ENCODE measurements around the gene GPATCH1.
A peak's percentile ranks its signal among the peaks of the same experiment; 100 is the strongest.

GPATCH1 gene

DNA sequence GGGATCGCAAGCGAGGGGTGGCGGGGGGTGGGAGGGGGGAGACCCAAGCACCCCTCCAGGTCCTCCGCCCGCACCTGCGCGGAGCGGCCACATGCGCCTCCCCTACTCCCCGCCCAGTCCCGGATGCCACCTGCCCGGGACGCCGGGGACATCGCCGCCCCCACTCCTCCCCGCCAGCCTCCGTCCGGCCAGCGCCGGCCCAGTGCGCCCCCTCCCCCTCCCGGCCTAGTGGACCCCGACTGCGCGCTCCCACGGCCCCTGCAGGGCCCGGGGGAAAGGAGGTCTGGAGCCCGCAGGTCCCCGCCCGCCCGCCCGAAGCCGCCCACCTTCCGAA is 16.6 kb upstream of the GPATCH1 start:
- DNase-seq (ENCODE audit: low spot score) = peak; percentile 30

DNA sequence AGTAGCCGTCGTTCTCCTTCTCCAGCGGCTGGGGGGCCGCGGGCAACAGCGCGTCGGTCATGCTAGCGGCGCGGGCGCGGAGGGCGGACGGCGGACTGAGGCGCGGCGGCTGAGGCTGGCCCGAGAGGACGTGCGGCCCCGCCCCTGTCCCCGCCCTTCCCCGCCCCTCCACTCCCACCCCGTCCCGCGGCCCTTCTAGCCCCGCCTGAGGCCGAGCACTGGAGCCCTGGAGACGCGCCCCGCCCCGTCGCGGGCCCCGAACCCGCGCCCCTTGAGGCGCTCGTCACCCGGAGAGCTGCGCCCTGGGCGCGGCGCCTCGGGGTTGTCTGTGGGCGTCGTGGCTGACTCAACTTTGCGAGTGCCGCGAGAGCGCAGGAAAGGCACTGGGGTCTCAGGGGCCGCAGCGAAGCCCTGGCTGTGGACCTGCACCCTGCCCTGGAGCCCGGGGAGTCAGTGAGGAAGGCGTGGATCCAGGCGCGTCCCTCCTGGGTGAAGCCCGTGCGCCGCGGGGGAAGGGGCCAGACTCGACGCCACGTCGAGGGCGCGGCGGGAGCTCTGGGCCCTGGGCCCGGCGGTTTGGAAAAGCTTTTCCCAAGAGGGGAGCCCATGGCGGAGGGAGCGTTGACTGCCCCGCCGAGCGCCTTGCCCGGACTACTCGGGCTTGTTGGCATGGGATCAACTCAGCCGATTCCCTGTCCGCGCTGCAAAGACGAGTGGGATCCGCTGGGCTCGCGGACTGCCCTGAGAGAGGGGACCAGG is 16.0 kb upstream of the GPATCH1 start, which contains the start of gene RHPN2:
Gene RHPN2 (minus strand): TSS at position 97 of the 759 bp plus-strand sequence. CDS start 36 bp downstream, at position 61.
- peak; percentile 96 for DNase-seq (ENCODE audit: low spot score)

DNA sequence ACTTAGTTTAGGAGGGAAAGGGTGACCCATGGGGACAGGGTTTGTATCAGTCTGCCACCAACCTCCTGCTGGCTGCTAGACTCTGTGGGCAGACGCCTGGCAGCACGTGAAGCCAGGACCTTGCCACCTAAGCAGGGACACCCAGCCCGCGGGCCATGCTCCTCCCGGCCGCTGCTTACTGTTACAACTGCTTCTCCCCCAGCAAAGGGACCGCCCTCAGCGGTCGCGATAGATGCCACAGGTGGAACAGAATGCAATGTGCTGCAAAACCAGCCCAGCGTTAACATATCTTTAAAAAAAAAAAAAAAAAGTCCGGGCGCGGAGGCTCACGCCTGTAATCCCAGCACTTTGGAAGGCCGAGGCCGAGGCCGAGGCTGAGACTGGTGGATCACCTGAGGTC is 14.4 kb upstream of the GPATCH1 start:
- DNase-seq (ENCODE audit: low spot score) = no peak

DNA sequence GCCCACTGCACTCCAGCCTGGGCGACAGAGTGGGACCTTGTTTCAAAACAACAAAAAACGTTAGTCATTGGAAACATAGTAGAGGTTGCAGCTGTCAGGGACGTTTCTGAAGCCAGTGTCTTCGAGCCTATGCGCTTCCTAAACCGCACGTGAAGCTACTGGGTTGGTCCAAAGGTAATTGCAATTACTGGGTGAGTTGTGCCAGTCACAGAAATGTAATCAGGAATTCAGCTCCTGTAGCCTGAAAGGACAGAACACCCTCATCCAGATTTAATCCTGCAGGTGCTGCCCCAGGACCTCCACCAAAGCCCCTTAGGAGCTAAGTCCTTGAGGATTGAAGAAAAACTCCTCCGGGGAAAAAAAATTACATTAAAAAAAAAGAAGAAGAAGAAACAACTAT is 13.9 kb upstream of the GPATCH1 start:
- DNase-seq (ENCODE audit: low spot score) = no peak

DNA sequence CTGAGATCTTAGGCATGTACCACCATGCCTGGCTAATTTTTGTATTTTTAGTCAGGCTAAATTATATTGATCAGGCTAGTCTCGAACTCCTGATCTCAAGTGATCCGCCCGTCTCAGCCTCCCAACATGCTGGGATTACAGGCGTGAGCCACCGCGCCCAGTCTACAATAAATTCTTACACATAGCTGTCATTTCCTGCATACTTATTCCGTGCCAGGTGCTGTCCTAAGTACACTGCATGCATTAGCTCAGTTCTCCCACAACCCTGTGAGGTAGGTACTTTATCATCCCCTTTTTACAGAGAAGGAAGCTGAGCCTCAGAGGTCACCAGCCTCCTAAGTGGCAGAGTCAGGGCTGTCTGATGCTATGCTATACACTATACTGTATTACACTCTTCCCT is 9.1 kb upstream of the GPATCH1 start:
- no peak for DNase-seq (ENCODE audit: low spot score)

DNA sequence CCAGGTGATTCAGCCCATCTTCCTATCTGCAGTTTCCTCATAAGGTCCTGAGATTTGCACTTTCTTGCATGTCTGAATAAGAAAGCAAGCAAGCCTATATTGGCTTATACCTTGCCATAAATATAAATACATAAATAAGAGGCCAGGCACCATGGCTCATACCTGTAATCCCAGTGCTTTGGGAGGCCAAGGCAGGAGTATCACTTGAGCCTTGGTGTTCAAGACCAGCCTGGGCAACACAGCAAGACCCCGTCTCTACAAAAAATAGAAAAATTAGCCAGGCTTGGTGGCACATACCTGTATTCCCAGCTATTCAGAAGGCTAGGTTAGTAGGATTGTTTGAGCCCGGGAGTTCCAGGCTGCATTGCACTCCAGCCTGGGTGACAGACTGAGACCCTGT is 5.5 kb upstream of the GPATCH1 start:
- DNase-seq (ENCODE audit: low spot score) = no peak

DNA sequence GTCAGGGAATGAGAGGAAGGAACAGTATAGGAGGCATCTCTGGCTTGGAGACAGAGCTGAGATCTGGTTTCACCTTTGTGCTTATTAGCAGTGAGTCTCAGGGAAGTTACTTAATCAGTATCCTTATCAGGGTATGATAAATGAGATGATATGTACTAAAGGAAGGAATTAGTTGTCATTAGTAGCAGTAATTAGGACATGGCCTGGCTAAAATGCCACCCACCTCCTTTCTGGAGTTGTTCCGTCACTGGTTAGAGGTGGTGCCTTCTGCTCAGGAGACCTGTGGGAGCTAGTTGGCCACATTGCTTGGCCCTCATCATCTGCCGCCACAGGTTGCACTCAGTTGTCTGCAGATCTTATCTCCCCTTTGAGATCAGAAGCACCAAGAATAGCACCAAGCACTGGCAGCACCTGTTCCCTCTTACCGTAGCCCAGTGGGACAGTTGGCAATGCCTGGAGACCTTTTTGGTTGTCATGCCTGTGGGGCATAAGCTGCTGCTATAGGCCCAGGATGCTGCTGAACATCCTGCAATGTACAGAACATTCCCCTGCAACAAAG is 4.7 kb downstream of the GPATCH1 start:
- DNase-seq (ENCODE audit: low spot score) = no peak

DNA sequence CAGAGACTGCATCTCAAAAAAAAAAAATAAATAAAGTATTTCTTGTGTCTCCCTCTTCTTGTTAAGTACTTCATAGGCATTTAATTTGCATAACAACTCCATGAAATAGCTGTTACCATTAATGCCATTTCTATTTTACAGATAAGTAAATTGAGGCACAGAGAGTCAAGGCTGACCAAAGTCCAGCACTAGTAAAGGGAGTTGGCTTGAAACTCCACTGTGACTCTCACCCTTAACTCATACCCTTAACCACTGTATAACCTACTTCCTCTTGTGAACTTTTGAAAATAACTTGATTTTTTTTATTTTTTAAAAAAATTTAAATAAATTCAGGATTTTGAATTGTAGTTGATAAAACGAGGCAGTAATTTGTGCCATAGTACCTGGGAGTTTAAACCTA is 6.0 kb downstream of the GPATCH1 start:
- DNase-seq (ENCODE audit: low spot score) = no peak

DNA sequence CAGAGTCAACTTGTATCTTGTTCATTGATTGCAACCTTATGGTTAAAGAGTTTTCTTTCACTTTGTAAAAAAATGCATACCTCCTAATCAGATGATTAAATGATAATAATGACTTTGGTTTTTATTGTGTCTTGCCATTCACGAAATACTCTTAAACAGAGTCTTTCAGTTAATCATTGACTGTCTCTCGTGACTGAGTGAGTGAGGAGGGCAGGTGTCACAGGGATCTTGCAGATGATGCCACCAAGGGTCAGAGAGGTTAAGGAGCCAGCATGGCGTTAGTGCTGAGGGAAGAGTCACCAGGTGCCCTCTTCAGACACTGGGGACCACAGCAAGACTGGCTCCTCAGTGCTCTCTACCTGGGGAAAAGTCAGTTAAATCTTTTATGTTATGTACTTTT is 8.0 kb downstream of the GPATCH1 start:
- DNase-seq (ENCODE audit: low spot score) = no peak

DNA sequence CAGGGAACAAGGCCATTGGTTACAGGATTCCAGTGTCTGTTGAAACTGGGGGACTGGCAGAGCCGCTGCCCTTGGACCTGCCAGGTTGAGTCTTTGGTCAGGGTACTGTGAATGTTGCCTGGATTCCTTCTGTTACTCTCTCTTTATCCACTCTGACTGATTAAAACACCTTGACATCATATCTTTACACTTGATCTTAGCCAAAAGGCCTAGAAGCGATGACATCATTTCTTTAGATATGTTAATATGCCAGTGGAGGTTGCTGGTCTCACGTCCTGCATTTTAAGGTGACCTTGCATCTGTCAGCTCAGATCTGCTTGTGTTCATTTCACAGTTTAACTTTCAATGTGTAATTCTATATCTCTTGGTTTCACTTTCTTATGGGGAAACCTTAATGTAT is 9.2 kb downstream of the GPATCH1 start:
- no peak for DNase-seq (ENCODE audit: low spot score)

DNA sequence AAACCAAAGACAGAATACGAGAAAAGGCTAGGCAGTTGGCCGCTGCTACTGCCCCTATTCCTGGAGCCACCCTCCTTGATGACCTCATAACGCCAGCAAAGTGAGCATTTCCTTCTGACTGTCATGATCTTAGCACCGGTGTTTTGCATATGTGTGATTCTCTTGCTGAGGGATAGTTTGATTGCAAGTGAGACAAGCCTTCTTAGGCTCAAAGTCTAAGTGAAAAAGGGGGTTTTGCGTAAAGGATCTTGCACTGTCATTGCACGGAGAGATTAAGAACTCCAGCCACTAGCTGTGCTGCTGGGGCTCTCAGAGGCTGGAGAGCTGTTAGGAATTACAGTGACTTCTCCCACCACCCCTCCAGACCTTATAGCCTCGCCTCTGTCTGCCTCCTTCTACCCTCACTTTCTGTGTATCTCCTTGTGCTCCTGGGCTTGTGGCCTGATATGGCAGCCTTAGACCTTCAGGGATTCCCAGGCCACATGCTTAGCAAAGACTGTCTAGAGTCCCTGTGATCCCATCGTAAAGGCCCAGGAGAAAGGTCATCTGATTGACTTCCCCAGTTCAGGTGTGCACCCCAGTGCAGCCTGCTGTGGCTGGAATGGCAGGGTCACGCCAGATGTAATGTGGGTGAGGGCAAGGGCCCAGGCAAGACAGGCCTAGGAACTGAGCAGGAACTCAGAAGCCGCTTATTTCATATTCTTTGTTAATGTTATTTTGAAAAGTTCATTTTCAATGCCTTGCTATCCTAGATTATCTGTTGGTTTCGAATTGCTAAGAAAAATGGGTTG is 12.6 kb downstream of the GPATCH1 start:
- no peak for DNase-seq (ENCODE audit: low spot score)

DNA sequence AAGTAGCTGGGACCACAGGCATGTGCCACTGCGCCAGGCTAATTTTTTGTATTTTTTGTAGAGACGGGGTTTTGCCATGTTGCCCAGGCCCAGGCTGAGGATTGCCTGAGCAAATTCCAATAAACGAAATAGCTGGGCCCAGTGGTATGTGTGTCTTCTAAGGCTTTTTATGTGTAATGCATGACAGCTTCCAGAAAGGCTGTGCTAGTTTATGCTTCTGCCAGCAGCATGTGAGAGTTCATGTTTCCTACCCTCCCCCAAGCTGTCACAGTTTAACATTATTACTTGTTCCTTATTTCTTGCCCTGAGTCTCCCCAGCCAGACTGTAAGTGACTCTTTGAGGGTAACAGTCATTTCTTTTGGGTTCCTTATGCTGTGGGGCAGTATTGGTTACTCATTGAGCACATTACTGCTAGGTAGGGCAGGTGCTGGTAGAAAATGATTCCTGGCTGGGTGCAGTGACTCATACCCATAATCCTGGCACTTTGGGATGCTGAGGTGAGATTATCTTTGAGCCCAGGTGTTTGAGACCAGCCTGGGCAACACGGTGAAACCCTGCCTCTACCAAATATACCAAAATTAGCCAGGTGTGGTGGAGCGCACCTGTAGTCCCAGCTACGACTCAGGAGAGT is 13.6 kb downstream of the GPATCH1 start:
- DNase-seq (ENCODE audit: low spot score) = no peak

DNA sequence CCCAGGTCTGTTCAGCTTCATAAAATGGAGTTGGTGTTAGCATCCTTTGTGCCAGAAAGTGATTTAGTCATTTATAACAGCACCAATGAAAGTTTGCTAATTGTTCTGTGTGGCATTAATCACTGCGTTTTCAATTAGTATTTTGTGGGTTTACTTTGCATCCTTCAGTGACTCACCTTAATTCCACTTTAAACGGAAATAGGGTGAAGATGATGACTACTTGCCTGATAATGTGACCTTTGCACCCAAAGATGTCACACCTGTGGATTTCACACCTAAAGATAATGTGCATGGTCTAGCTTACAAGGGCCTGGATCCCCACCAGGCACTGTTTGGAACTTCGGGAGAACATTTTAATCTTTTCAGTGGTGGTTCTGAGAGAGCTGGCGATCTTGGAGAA is 15.0 kb downstream of the GPATCH1 start:
- no peak for DNase-seq (ENCODE audit: low spot score)

DNA sequence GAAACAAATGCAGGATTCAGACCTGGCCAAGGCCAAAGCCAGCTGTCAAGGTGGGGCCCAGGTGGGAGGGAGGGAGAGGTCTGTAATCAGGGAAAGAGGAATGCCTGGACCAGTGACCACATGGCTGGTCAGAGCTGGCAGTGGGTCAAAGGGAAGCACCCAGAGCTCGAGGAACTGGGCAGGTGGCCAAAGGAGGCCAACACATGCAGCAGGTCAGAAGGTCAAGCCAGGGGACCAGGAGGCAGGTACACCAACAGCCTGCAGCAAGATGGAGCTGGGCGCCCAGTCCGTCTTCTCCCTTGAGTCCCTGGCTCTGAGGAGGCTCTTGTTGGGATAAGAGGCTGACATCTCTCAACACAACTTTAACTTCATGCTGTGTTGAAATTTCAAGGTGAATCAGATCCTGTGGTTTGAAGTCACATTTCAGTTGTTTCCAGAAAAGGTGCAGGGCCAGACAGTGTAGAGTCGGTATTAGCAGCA is 17.1 kb downstream of the GPATCH1 start:
- DNase-seq (ENCODE audit: low spot score) = no peak

DNA sequence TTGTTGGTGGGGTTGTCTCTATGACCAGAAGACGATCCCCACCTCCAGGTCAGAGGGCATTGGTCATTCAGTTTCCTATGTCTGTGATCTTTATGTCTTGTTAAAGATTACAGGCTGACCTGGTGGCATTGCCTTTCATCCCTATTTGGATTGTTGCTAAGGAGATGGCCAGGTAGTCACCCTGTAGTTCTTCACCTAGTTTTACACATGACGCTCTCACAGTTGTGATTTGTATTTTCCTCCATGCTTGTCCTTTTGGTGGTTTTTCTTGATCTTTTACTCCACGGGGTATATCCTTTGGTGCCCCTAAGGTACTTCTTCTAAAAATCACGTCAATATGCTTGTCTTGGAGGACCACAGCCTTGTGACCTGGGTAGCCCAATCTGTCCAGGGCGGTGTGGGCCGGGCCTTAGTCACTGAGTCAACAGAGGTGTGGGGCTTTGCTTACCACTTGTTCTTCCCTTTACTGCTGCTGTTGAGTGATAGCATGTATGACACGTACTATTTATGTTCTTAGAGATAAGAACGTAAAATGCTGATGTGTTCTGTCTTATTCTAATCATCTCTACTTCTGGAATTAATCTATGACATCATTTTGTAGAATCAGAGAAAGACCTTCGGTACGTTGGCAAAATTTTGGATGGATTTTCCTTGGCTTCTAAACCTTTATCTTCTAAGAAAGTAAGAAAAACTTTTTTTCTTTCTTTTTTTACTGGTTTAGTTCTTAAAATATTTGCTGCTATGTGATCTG is 20.1 kb downstream of the GPATCH1 start:
- no peak for DNase-seq (ENCODE audit: low spot score)

DNA sequence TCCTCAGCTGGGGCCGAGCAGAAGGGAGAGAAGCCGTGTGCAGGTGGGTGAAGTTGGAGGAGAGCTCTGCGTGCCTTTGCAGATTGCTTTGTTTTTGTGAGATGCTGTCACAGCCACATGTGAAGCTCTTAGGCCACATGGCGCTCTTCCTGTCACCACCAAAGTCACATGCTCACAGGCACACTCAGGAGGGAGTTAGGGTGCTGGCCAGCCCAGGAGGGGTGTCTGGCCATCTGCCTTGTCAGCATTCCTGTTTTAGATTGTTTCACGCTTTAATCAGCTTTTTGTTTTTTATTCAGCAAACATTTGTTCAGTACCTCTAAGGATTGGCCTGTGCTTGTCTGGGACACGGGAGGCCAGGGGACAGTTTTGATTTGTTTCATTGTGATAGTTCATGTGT is 21.9 kb downstream of the GPATCH1 start:
- DNase-seq (ENCODE audit: low spot score) = no peak

DNA sequence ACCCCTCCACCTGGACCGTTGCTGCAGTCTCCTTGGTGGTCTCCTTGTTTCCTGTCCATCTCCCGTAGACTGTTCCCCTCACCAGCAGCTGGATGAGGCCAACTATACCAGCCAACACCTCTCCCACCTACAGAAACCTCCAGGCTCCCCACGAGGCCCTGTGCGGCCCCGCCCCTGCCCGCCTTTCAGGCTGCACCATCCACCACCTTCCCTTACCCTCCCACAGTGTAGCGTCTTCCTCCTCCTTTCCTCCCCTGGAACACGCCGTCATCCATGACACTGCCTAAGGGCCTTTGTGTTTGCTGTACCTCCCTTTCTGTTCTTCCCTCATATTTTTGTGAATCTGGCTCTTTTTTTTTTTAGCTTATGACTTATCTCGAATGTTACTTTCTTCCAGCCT is 27.2 kb downstream of the GPATCH1 start:
- DNase-seq (ENCODE audit: low spot score) = no peak

DNA sequence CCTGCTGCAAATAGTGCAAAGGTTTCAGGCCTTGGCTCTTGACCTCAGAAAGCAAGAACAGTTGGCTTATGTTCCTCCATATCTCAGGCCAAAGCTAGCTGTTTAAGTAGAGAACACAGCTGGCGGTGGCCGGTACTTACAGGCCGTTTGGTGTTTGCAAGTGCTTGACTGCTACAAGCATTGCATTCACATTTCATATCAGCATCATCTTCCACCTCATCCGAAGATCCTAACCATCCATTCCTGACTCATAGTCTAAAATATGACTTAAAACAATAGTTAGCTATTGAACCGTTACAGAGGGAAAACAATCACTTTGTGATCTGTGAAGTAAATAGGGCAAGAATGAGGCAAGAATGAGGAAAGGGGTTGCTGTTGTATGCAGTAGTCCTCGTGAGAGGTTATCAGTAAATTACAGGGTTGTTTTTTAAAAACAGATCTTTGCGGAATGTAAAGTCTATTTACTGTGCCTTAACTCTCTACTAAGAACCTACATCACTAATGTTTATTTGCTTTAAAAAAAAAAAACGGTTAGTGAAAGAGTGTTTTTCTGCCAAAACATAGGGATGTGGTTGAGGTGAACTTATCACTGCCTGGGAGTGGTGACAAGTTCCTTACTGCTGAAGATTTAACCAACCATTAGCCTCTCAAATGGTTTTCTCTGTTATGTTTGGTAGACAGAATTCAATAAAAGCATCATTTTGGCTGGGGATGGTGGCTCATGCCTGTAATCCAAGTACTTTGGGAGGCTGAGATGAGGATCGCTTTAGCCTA is 29.3 kb downstream of the GPATCH1 start:
- DNase-seq (ENCODE audit: low spot score) = no peak

DNA sequence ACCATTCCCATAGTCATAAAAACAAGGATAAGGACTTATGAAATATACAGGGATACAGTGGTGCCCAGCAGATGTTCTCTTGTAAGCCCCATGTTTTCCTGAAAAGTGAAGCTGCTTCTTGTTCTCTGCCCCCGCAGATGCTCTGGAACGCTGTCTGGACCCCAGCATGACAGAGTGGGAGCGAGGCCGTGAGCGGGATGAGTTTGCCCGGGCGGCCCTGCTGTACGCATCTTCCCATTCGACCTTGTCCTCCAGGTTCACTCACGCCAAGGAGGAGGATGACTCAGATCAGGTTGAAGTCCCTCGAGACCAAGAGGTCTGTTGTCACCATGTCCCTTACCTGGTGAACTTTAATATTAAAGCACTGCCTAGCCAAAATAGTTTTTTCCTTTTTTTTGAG is 30.6 kb downstream of the GPATCH1 start:
- no peak for DNase-seq (ENCODE audit: low spot score)

DNA sequence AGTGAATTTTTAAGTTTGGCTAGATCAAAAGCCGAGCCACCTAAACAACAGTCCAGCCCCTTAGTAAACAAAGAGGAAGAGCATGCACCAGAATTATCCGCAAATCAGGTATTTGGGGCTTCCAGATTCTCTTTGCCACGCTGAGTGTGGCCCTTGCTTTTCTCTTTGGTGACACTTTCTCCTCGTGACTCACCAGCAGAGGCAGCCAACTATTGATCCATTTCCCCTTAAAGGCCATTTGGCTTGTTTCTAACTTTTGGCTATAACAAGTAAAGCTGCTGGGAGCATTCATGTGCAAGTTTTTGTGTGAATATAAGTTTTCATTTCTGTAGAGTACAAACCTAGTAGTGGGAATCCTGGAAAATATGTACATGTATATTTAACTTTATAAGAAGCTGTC is 33.3 kb downstream of the GPATCH1 start:
- DNase-seq (ENCODE audit: low spot score) = no peak

DNA sequence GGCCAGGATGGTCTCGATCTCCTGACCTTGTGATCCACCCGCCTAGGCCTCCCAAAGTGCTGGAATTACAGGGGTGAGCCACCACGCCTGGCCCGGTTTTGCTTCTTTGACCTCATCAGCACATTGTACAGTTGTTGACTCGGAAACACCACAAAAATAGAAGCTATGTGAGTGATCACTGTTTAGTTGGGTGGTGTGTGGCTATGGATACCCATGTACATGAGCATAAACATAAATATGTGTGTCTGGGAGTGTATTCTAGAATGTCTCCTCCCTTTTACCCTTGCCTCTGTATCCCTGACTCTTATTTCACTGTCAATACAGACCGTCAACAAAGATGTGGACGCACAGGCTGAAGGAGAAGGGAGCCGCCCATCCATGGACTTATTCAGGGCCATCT is 36.5 kb downstream of the GPATCH1 start:
- DNase-seq (ENCODE audit: low spot score) = no peak
